Measurements from ENCODE around the gene TNFAIP8L1. TPM values are rescaled to one million over a fixed set of nuclear protein-coding genes. Genes with fewer than 3 reads are reported as not detected.

Gene TNFAIP8L1
- total RNA-seq, 1 experiment from 2014 or later = 17.8 TPM

DNA sequence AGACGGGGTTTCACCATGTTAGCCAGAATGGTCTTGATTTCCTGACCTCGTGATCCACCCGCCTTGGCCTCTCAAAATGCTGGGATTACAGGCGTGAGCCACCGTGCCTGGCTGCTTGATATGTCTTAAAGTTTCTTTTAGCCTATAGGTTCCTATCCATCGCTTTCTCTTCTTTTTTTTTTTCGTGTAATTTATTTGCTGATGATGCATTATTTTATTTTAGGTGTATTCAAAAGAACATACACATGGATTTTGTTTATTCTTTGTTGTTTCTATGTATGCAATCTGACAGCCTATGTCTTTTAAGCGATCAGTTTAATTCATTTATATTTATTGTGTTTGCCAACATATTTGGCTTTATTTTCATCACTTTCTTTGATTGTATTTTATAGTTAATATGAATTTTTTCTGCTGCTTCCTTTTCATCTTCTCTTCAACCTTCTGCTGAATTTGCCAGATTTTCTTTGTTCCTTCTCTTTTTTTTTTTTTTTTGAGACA lies 26.0 kb upstream of the TNFAIP8L1 start:
- Histone ChIP-seq H2AFZ (no peak overlapping the region), H3K27ac (no peak overlapping the region), H3K9me2 (ENCODE audit: insufficient read depth) (no peaks in the 10 kb centered on the region), H3K79me2 (ENCODE audit: low read depth) (no peaks in the 10 kb centered on the region), H3F3A (ENCODE audit: insufficient read depth, low read depth) (no peaks in the 10 kb centered on the region), H4K20me1 (ENCODE audit: insufficient read depth) (no peaks in the 10 kb centered on the region), H3K4me1 (replicated peaks; ENCODE audit: insufficient read depth) (no peaks in the 10 kb centered on the region), H3K4me2 (no peak overlapping the region), H3K9me3 (ENCODE audit: insufficient read depth, low read depth) (no peaks in the 10 kb centered on the region), H3K4me3 (no peak overlapping the region), H3K27me3 (ENCODE audit: insufficient read depth, low read depth) (no peaks in the 10 kb centered on the region), H3K36me3 (ENCODE audit: low read depth) (no peaks in the 10 kb centered on the region)
- DNase-seq = no peak
- no peak for TF ChIP-seq EZH2 (IDR thresholded peaks at IDR 0.05; ENCODE audit: low read depth)
- TF ChIP-seq, protein P1, sequence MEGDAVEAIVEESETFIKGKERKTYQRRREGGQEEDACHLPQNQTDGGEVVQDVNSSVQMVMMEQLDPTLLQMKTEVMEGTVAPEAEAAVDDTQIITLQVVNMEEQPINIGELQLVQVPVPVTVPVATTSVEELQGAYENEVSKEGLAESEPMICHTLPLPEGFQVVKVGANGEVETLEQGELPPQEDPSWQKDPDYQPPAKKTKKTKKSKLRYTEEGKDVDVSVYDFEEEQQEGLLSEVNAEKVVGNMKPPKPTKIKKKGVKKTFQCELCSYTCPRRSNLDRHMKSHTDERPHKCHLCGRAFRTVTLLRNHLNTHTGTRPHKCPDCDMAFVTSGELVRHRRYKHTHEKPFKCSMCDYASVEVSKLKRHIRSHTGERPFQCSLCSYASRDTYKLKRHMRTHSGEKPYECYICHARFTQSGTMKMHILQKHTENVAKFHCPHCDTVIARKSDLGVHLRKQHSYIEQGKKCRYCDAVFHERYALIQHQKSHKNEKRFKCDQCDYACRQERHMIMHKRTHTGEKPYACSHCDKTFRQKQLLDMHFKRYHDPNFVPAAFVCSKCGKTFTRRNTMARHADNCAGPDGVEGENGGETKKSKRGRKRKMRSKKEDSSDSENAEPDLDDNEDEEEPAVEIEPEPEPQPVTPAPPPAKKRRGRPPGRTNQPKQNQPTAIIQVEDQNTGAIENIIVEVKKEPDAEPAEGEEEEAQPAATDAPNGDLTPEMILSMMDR (conservative IDR thresholded peaks at IDR 0.05) = no peak
- ChIA-PET POLR2A (ENCODE audit: unreplicated experiment) (no interaction called here), CTCF (no interaction called here)
- intact Hi-C loops (cut with micrococcal nuclease; ENCODE audit: unreplicated experiment) = no loop called here
- no TSS peak for BruUV-seq (replicated peaks)

DNA sequence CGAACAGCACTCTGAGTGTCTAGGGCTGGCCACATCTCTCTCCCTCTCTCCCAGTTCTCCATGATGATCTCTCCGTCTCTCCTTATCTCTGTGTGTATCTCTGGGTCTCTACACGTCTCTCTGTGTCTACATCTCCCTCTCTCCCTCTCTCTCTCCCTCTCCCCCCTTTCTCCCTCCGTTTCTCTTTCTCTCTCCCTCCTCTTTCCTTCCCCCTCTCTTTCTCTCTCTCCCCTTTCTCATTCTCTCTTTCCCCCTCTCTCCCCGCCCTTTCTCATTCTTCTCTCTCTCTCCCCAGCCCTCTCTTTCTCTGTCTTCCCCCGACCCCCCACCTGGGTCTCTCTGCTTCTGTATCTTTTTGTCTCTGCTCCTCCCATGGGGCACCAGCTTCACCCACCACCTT lies 21.3 kb upstream of the TNFAIP8L1 start:
- intact Hi-C loops (cut with micrococcal nuclease; ENCODE audit: unreplicated experiment) = no loop called here
- BruUV-seq (replicated peaks) = no TSS peak
- TF ChIP-seq, protein P1 (conservative IDR thresholded peaks at IDR 0.05) = no peak
- TF ChIP-seq EZH2 (IDR thresholded peaks at IDR 0.05; ENCODE audit: low read depth) = no peak
- H3K9me3 ChIP-seq (ENCODE audit: insufficient read depth, low read depth) = no peaks in the 10 kb centered on the region
- POLR2A ChIA-PET (ENCODE audit: unreplicated experiment) = no interaction called here
- no peak overlapping the region for H3K4me3 ChIP-seq
- H3K27ac ChIP-seq = no peak overlapping the region
- CTCF ChIA-PET = interaction anchor here (0.6 kb wide), 1 partner anchor 24 kb away, joined by 6 read pairs; no protein-coding TSS in a partner anchor
- H3K4me1 ChIP-seq (replicated peaks; ENCODE audit: insufficient read depth) = no peaks in the 10 kb centered on the region
- H3K36me3 ChIP-seq (ENCODE audit: low read depth) = no peaks in the 10 kb centered on the region
- no peak overlapping the region for H2AFZ ChIP-seq
- no peaks in the 10 kb centered on the region for H4K20me1 ChIP-seq (ENCODE audit: insufficient read depth)
- H3K79me2 ChIP-seq (ENCODE audit: low read depth) = no peaks in the 10 kb centered on the region
- no peak for DNase-seq
- H3F3A ChIP-seq (ENCODE audit: insufficient read depth, low read depth) = no peaks in the 10 kb centered on the region
- peaks cover 8% of the 10 kb centered on the region; the same call in 1 of the 2 replicates for H3K27me3 ChIP-seq (ENCODE audit: insufficient read depth, low read depth)
- no peak overlapping the region for H3K4me2 ChIP-seq
- H3K9me2 ChIP-seq (ENCODE audit: insufficient read depth) = no peaks in the 10 kb centered on the region

DNA sequence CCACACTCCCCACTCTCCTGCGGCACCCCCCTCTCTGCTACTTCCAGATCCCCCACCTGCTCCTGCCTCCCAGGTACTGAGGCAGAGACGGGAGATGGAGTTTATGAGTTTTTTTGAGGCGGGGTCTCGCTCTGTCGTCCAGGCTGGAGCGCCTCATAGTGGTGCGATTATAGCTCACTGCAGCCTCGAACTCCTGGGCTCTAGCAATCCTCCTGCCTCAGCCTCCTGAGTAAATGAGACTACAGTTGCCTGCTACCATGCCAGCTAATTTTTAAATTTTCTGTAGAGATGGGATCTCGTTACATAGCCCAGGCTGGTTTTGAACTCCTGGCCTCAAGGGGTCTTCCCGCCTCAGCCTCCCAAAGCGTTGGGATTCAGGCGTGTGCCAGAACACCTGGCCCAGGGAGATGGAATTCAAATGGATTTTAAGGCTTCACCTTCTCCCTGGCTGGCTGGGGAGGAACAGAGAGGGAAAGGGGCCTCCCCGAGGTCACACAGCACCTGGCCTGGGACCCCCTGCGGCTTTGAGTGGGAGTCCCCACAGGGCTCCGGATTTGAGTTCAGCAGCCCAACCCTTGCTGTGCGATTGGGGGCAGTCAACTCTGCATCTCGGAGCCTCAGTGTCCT lies 19.5 kb upstream of the TNFAIP8L1 start:
- BruUV-seq (replicated peaks) = no TSS peak
- ChIA-PET CTCF (no interaction called here), POLR2A (ENCODE audit: unreplicated experiment) (no interaction called here)
- H3K4me2 ChIP-seq = no peak overlapping the region
- TF ChIP-seq EZH2 (IDR thresholded peaks at IDR 0.05; ENCODE audit: low read depth) = no peak
- TF ChIP-seq, protein P1 (conservative IDR thresholded peaks at IDR 0.05) = no peak
- H3K4me1 ChIP-seq (replicated peaks; ENCODE audit: insufficient read depth) = no peaks in the 10 kb centered on the region
- H3K79me2 ChIP-seq (ENCODE audit: low read depth) = no peaks in the 10 kb centered on the region
- H3F3A ChIP-seq (ENCODE audit: insufficient read depth, low read depth) = no peaks in the 10 kb centered on the region
- no peaks in the 10 kb centered on the region for H3K36me3 ChIP-seq (ENCODE audit: low read depth)
- DNase-seq = no peak
- no peaks in the 10 kb centered on the region for H4K20me1 ChIP-seq (ENCODE audit: insufficient read depth)
- no peak overlapping the region for H2AFZ ChIP-seq
- H3K27me3 ChIP-seq (ENCODE audit: insufficient read depth, low read depth) = peaks cover 8% of the 10 kb centered on the region; the same call in 1 of the 2 replicates
- no peak overlapping the region for H3K4me3 ChIP-seq
- H3K9me2 ChIP-seq (ENCODE audit: insufficient read depth) = no peaks in the 10 kb centered on the region
- no peak overlapping the region for H3K27ac ChIP-seq
- intact Hi-C loops (cut with micrococcal nuclease; ENCODE audit: unreplicated experiment) = no loop called here
- no peaks in the 10 kb centered on the region for H3K9me3 ChIP-seq (ENCODE audit: insufficient read depth, low read depth)
